Mammary epithelial cell (primary cell): Measurements from ENCODE around the gene LARGE2.

ENCODE experiments used
- EZH2 ChIP-seq: IDR thresholded peaks from 2 replicates; pipeline ENCODE4 v1.6.1; 2012; ENCODE audit warnings: low read length, inconsistent platforms, borderline replicate concordance
- TF ChIP-seq, protein P1 (sequence below), 2 donors: IDR thresholded peaks in 1 of 2; conservative IDR thresholded peaks in 1 of 2; 2 replicates each; pipeline ENCODE4 v1.5.1; 2011 to 2012; ENCODE audit warnings: inconsistent platforms in 2 of 2, low read length in 2 of 2, mild to moderate bottlenecking in 2 of 2, control low read depth in 1 of 2, low read depth in 1 of 2; ENCODE audit not compliant: insufficient read depth in 1 of 2; ENCODE audit errors: extremely low read depth in 1 of 2

DNA sequence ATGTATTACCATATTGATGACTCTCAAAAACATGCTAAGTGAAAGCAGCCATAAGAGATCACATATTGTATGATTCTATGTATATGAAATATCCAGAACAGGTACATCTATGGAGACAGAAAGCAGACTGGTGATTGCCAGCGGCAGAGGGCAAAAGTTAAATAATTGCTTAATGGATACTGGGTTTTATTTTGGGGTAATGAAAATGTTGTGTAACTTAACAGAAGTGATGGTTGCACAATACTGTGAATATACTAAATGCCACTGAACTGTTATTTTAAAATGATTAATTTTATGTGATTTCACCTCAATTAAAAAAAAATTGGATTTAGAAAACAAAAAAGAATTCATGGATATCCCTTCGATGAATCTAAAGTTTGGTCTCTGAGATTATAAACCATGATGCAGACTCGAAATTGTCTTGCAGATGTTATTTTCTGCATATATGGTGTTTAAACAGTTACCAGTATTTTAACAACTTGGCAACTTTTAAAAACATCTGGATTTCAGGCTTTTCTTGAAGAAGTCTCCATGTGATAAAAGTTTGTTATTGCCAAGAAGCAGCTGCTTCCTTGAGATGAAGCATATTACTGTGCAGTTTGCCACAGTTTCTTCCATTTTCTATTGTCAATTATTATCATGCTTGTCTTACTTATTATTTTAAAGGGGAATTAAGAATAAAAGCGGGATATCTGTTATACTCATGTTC lies 38.1 kb downstream of the LARGE2 start:
- TF ChIP-seq, protein P1, sequence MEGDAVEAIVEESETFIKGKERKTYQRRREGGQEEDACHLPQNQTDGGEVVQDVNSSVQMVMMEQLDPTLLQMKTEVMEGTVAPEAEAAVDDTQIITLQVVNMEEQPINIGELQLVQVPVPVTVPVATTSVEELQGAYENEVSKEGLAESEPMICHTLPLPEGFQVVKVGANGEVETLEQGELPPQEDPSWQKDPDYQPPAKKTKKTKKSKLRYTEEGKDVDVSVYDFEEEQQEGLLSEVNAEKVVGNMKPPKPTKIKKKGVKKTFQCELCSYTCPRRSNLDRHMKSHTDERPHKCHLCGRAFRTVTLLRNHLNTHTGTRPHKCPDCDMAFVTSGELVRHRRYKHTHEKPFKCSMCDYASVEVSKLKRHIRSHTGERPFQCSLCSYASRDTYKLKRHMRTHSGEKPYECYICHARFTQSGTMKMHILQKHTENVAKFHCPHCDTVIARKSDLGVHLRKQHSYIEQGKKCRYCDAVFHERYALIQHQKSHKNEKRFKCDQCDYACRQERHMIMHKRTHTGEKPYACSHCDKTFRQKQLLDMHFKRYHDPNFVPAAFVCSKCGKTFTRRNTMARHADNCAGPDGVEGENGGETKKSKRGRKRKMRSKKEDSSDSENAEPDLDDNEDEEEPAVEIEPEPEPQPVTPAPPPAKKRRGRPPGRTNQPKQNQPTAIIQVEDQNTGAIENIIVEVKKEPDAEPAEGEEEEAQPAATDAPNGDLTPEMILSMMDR (conservative IDR thresholded peaks at IDR 0.05 in 1 of 2, IDR thresholded peaks at IDR 0.05 in 1 of 2; ENCODE audit: extremely low read depth in 1 of 2, insufficient read depth in 1 of 2, low read depth in 1 of 2, low read length in 2 of 2): no peak
- TF ChIP-seq EZH2: no peak
